ELR (cell line): Measurements from ENCODE around the gene MYH6.
"Not testable (repeated sequence)": the region's sequence is repeated elsewhere in the genome, so short reads cannot be mapped to it uniquely, and the experiment has no call there.

Experiments
- DNase-seq: peaks from one replicate; pipeline ENCODE4 v3.0.0-alpha.2; 2015; ENCODE audit warnings: low read depth

The MYH6 gene

DNA sequence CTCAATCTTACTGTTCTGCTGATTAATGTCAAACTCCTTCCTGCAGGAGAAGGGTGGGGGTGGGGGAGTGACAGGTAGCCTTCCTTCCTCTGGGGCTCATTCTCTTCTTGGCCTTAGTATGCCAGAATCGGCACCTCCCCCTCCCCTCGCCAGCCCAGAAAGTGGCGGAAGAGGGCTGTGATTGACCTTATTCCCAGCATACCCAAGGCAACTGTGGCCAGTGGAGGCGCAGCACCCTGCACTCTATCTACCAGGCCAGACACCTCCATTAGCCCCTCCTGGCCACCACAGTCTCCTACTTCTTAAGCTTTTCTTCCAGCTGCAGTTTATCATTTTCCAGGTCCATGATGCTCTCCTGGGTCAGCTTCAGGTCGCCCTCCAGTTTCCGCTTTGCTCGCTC lies 15.5 kb downstream of the MYH6 start:
- DNase-seq = no peak

DNA sequence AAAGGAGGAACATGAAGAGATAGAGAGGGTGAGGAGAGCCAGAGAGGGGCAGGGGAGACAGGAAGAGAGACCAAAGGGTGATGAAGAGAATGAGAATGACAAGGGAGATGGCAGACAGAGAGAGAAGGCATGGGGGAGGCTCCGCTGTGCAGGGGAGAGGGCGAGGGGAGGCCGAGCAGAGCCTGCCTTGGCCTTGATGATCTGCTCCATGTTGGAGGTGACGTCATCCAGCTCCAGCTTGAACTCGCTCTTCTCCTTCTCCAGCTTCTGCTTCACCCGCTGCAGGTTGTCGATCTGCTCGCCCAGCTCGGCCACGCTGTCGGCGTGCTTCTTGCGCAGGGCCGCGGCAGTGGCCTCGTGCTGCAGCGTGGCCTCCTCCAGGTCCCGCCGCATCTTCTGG lies 18.2 kb downstream of the MYH6 start:
- not testable (repeated sequence) for DNase-seq

DNA sequence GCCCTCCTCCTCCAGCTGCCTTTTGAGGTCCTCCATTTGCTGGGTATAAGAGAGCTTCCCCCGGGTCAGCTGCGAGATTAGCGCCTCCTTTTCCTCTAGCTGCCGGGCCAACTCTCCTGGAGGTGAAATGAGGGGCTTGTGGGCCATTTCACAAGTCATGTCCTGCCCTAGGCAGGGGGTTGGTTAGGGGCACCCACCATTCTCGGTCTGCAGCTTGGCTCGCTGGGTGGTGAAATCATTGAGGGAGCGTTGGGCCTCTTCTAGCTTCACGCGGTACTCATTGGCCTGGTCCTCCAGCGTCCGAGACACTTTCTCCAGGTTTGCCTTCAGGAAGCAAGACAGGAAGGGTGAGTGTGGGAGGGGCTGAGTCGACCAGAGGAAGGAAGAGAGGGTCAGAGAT lies 18.7 kb downstream of the MYH6 start:
- DNase-seq = no peak

DNA sequence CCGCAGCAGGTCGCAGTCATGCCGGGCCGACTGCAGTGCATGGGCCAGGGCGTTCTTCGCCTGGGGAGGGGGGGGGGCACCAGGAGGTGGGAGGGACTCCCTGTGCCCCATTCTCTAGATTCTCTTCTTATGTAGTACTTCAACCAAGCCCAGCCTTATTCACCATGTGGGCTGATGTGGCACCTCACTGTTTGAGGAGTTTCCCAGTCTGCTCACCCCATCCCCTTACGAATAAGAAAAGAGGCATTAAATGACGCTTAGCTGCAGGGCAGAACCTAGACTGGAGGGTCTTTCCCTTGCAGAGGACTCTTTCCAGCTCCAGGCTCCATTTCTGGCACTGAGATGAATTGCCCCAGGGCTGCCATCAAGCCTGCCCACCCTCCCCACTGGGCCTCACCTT lies 19.1 kb downstream of the MYH6 start:
- no peak for DNase-seq

DNA sequence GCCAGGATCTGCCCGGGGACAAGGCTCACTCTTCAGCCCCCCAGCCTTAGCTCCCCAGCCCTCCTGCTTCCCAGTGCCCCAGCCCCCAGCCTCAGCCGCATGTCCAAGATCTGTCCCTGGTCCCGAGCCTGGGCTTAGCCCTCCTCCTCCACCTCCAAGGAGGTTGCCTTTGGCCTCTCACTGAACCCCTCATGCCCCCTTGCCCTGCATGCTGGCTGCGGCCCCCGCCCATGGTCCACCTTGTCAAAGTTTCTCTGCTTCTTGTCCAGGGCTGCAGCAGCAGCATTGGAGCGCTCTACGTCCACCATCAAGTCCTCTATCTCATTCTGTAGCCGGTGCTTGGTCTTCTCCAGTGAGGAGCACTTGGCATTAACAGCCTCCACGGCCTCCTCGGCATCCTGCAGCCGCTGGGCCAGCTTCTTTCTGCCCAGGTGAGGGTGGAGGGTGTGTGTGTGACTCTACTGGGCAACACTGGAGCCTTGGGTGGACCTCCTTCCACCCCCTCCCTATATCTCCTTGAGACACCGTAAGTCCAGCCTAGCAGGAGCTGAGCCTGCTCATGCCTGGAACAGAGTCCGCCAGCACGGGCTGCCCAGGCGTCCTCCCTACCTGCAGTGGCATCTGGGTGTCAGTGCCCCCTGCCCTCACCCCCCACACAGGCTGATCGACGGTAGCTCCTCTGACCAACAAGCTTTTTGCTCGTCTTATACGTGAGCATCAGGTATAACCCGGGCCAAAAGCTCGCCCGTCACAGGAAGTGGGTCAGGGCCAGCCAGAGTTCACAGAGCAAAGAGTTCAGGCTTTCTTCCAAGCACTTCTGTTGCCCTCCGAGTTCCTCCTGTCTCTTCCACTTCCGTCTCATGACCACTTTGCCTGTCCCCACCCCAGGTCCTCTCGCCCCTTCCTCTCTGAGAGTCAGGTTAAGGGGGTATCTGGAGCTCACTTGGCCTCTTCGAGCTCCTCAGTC lies 19.9 kb downstream of the MYH6 start:
- no peak for DNase-seq

DNA sequence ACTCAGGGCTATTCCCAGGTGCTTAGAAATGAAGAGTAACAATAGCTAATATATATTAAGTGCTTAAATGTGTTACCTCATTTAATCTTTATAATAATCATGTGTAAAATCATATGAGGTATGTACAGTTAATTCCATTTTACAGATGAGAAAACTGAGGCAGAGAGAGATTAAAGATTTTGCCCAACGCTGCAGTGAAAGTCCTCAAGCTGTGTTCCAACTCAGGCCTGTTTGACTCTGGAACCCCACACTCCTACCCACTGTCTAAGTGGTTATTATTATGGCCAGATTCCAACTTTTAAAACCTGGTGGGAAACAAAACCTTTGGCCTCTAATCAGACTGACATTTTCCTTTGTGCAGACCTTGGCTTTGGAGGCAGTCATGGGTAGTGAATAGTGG lies 21.1 kb downstream of the MYH6 start:
- no peak for DNase-seq

DNA sequence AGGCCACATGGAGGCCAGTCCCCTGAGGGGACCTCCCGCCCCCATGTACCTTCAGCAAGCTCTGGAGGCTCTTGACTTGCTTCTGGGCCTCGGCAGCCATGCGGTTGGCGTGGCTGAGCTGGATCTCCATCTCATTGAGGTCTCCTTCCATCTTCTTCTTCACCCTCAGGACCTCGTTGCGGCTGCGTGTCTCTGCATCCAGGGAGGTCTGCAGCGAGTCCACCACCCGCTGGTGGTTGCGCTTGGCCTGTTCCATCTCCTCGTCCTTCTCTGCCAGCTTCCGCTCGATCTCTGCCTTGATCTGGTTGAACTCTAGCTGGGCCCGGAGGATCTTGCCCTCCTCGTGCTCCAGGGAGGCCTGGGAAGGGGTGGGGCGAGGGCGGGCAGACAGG lies 21.8 kb downstream of the MYH6 start:
- not testable (repeated sequence) for DNase-seq

DNA sequence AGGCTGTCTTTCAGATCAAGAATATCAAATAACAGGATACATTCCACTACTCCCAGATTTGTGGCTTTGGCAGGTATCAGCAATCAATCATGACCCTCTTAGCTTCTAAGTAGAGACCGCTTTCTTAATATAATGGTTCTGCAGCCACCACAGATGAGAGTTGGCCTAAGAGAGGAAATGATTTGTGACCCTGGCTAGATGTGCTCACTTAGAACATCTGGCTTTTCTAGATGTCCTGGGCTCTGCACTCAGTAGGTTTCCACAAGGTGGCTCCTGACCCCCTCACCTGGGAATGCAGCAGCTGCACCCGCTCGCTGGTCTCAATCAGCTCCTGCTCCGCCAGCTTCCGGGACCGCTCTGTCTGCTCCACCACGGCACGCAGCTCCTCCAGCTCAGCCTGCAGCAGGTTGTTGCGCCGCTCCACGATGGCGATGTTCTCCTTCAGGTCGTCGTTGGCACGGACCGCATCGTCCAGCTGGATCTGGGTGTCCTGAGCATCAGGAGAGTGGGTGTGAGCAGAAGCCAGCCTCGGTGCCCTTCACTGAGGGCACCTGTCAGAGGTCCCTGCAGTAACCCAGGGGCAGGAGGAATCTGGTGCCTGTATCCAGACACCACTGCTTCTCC lies 22.3 kb downstream of the MYH6 start:
- DNase-seq = no peak

DNA sequence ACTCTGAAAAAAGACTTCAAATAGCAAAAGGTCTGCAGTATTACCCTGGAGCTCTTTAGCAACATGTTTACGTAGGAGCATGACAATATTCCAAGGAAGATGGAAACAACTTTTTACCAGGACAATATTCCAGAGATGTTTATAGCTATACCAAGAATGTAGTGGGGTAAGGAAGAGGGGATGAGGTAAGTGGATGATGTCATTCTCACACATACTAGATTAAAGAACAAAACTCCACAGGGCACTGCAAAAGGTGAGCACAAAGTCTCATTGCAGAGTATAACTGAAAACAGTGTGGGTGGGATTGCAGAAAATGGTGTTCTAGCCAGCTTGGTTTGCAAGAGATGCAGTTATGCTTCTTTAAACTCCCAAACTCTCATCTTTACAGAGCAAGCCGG lies 22.8 kb downstream of the MYH6 start:
- DNase-seq = no peak

DNA sequence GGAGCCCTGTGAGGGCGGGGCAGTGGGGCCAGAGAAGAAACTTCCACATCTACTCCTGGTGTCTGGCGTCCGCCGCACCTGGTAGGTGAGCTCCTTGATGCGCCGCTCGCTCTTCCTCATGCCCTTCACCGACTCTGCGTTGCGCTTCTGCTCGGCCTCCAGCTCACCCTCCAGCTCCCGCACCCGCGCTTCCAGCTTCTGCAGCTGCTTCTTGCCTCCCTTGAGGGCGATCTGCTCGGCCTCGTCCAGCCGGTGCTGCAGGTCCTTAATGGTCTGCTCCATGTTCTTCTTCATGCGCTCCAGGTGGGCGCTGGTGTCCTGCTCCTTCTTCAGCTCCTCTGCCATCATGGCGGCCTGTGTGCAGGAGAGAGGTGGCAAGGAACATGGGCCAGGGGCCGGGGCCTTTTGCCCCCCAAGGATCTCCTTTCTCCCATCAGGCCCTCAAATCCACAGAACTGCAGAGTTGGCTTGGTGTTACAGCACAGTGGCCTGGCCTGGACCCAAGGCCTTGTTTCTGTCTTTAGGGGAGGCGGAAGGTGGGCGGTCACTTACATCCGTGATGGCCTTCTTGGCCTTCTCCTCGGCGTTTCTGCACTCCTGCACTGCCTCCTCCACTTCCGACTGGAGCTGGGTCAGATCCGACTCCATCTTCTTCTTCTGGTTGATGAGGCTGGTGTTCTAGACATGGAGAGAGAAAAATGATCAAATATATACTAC lies 23.6 kb downstream of the MYH6 start:
- DNase-seq = no peak

DNA sequence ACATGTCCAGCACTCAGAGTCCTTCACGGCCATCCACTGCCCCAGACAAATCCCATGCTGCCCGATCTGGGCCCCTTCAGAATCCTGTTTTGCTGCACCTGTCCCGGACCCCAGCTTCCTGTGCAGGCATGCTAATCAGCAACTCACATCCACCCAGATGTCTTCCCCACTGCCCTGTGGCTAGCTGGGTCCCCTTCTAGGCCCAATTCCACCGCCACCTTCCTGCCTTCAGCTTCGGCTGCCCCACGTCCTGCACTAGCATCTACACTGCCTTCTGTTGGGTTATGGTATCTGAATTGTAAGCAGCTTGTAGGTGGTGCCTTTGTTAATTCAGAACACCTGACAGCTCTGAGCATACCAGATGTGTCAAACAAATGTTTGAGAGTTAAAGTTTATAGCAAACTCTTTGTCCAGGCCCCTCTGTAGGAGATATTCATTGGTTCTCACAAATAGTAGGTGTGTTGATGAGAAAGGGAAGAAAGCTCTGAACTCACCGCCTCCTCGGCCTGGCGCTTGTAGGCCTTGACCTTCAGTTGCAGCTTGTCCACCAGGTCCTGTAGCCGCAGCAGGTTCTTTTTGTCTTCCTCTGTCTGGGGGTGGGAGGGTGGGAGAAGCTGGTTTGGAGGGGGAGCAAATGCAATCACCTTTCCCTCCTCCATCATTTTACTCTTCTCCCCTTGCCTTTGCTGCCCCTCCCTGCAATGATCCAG lies 25.2 kb downstream of the MYH6 start:
- no peak for DNase-seq

DNA sequence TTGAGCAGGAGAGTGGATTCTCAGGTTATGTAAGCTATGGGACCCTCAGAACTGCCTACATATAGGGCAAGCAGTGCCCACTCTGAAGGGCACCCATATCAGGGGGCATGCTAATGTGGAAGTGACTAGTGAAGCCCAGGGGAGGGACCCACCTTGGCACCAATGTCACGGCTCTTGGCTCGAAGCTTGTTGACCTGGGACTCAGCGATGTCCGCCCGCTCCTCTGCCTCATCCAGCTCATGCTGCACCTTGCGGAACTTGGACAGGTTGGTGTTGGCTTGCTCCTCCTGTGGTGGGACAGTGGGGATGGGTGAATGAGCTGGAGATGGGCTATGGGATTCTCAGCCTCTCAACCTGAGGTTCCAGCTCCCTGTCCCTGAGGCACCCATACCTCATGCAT lies 25.8 kb downstream of the MYH6 start:
- no peak for DNase-seq

DNA sequence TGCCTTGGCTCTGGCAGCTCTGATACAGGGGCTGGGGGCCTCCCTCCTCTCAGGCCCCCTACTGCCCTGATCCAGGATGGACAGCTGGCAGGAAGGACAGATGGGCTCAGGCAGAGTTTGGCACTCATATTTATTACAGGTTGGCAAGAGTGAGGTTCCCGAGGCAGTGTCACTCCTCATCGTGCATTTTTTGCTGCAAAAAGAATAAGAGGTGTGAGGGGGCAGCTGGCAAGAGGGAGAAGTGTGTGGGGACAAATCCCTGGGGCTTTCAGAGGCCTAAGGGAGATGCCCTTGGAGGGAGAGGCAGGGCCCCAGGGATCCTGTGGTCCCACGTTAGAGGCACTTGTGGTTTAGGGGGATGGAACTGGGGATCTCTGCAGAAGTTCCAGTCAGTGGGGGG lies 26.2 kb downstream of the MYH6 start:
- DNase-seq = no peak

DNA sequence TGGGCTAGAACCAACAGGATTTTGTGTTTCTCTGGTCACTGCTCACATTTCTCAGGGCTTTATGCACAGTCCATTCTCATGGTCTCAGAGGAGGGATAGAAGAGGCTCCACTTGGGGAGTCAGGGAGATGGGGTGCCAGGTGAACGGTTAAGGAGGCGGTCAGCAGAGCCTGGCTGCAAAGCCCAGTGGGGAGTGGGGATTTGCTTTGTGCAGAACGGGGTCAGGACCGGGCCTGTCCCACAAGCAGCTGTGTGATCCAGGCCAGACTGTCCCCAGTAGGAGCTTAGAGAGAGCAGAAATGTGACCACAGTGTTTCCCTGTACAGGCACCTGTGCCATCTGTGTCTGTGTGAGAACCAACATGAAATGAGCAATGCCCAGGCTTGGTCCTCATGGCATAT lies 27.1 kb downstream of the MYH6 start:
- no peak for DNase-seq

DNA sequence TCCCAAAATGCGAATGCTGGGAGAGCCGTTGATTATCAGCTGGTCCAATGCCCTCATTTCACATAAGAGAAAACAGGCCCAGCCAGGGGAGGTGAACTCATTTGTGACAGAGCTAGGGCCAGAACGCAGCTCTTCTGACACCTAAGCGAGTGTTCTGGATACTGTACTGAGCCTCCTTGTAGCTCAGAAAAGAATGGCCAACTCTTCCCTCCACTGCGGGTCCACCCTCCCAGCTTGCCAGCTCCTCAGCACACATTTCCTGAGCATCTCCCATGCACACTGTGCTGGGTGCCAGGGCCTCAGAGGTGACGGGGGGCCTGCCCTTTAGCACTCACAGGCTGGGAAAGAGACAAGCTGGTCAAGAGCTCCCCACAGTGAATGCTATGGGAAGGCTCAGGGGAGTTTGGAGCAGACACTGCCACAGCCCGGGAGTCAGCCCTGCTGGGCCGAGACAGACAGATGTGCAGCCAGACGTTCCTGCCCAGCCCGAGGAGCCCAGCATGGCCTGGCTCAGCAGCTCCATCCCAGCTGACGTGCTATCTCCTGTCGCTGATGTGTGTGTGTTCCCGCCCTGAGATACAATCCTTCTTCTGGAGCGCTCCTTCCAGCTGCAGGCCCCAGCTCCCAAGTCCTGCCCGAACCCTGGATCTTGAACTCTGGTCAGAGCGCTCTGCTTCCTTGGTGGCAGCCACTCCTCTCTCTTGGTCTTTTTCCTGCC lies 27.7 kb downstream of the MYH6 start:
- DNase-seq = no peak

DNA sequence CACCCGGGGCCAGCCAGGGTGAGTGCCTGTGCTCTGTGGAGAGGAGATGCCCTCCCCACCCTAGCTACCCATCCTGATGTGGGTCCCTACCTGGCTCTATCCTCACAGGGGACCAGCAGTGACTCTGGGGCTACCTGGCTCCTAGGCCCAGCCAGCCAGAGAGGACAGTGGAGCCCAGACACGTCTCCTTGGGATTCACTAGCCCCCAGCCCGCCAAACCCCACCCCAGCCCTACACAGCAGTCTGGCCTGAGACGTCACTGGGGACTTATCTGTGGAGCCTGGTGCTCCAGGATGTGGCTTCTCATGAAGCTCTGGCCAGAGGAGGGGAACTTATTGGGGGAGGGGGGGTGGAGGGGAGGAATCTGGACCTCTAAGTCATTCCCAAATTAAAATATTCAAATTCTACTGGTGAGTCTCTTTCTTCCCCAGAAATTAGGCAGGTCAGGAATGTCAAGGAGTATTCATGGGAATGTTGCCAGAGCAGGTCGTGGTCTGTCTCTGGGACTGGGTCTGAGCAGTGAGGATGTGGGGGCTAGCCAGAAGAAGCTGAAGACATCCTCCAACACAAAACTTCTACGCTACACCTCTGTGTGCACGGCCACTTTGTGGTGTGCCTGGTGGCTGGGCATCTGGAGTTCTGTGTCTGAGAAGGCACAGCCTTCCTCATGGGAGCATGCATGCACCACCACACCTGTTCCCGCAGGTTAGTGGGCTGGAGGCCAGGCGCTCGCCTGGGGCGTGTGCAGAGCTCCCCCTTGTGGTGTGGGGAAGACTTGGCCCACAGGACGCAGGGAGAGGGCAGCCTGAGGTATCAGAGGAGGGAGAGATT lies 28.5 kb downstream of the MYH6 start:
- DNase-seq = peak; percentile 33

DNA sequence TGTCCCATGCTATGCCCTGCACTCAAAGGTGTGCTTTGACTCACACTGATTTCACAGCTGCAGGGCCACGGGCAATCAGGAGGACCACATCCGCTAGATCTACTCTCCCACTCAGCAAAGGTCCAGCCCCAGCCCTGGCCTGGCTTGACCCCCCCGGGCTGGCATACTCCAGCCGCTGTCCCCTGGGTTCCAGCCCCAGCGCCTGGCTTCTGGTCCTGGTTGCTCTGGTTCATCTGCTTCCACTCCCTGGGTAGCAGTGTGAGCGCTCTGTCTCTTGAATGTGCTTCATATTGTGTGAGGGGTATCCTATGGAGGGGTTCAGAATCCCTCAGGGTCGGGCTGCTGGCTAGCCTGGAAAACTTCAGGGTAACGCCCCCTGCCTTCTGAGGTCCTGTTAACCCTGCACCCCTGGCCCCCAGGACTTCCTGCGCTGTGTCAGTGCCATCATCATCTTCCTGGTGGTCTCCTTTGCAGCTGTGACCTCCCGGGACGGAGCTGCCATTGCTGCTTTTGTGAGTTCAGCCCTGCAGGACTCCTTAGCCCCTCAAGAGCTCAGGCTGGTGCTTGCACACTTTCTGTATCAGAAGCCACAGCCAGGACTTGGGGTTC lies 29.4 kb downstream of the MYH6 start:
- no peak for DNase-seq

DNA sequence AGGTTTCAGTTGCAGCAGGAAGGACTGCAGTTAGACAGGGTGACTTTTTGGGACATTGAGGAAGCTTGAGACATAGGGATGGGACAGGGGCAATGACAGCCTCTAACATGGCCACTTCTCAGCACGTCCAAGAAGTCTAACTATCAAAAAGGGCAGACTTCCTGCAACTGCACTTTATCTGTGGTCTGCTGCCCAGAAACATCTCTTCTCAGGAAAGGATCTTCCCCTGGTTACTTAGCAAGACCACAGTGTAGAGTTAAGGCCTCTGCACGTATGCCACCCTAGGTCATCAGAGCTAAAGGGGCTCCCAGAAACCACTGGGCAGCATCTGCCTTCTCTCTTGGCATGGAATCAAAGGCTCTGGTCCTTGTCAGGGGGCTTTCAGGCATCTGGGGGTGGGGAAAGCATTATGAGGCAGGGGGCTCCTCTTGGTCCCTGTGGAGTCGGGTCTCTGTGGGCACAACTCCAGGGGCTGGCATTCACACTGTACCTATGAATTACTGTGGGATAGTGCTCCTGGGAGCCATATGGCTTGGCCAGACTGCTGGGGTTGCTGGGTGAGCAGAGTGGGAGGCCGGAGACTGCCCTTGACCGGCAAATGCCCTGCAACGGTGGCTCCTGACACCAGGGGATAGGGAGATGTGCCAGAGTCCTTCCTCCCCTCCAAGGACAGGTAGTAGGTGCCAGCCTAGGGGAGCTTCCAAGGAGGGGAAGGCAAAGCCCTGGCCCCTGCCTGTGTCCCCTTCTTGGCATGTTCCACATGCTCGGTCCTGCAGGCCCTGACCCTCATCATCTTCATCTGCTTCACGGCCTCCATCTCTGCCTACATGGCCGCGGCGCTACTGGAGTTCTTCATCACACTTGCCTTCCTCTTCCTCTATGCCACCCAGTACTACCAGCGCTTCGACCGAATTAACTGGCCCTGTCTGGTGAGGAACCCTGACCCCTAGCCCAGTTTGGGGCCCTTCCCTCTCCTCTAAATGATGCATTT lies 30.2 kb downstream of the MYH6 start:
- DNase-seq = no peak

DNA sequence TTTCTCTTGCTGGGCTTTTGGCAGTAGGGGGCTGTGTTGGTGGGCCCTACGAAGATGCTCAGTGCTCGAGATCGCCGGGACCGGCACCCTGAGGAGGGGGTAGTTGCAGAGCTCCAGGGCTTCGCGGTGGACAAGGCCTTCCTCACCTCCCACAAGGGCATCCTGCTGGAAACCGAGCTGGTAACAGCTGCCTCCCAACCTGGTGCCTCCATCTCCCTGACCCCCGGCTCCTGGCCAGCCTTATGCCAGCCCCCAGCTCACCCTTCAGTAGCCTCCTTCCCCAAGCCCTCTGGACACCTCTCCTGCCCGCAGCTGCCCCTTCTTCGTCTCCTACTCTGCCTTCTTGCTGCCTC lies 30.9 kb downstream of the MYH6 start:
- DNase-seq = no peak
